Measurements from ENCODE around the gene TSC22D2. TPM values are rescaled to one million over a fixed set of nuclear protein-coding genes. Genes with fewer than 3 reads are reported as not detected.

Gene TSC22D2
- total RNA-seq, 1 donor from 2014 or later, result 17.1 TPM

Other genes starting within 250 kb of the TSC22D2 start
- 88.3 and 90.3 TPM in 2 replicates for gene SERP1, start 138.2 kb downstream of the TSC22D2 start, total RNA-seq
- 95.3 and 102 TPM in 2 replicates for gene EIF2A, start 138.5 kb downstream of the TSC22D2 start, total RNA-seq
- gene SELENOT, start 195.0 kb downstream of the TSC22D2 start, total RNA-seq, result 120 and 128 TPM in 2 replicates